ENCODE results near the gene DGKD.

GRCh38 chr2:233491326-233491725, 137.0 kb downstream of the DGKD start:
- TF ChIP-seq CTCF (IDR thresholded peaks at IDR 0.05; ENCODE audit: insufficient read depth, low read length, poor library complexity, severe bottlenecking): no peak
- no peak for TF ChIP-seq EZH2phosphoT487 (conservative IDR thresholded peaks at IDR 0.05; ENCODE audit: low read length)
